Lower leg skin (tissue), 4 donors: ENCODE results near the gene ERGIC2. TPM values are rescaled to one million over a fixed set of nuclear protein-coding genes. Genes with fewer than 3 reads are reported as not detected.

Experiments used
- DNase-seq, 2 donors: peaks; one replicate each; pipeline ENCODE4 v3.0.0-alpha.2; 2019; ENCODE audit warnings: low spot score in 2 of 2
- H3K4me3 ChIP-seq: fragments of 200-600 bp; sonication (generic); 2 replicates; pipeline ENCODE4 v1.5.1; 2017; ENCODE audit warnings: mild to moderate bottlenecking, low read depth; ENCODE audit not compliant: poor library complexity, severe bottlenecking
- POLR2A ChIP-seq, 2 donors: fragments of 450-650 bp; IDR thresholded peaks; one replicate each; pipeline ENCODE4 v1.6.1; 2016 to 2017; ENCODE audit warnings: antibody characterized with exemption in 2 of 2, mild to moderate bottlenecking in 1 of 2, moderate library complexity in 1 of 2
- WGBS, 2 donors: methylation state at CpG; one replicate each; pipeline ENCODE4 v1.1.5; 2018; 5-methylcytosine and 5-hydroxymethylcytosine counted together
- intact Hi-C: fragments of 100-400 bp; cut with DNase I; formaldehyde crosslinking; loops from one replicate; pipeline ENCODE4 v1.15.0; 2023; ENCODE audit warnings: low total_unique reads
- total RNA-seq, 4 donors: library from RNA; depleted of rRNA; stranded (reverse); fragments of >200 nt; gene quantifications; one replicate each; pipeline ENCODE4 v1.1.0, GENCODE V29; 2016
- TF ChIP-seq, protein P1 (sequence below), 3 donors: fragments of 450-650 bp; IDR thresholded peaks; one replicate each; pipeline ENCODE4 v1.5.1; 2016; ENCODE audit warnings: antibody characterized with exemption in 3 of 3, mild to moderate bottlenecking in 3 of 3, moderate library complexity in 2 of 3

ERGIC2 gene
- total RNA-seq, 4 donors from 2014 or later: 20.8 to 48.2 (median 38.8) TPM

DNA sequence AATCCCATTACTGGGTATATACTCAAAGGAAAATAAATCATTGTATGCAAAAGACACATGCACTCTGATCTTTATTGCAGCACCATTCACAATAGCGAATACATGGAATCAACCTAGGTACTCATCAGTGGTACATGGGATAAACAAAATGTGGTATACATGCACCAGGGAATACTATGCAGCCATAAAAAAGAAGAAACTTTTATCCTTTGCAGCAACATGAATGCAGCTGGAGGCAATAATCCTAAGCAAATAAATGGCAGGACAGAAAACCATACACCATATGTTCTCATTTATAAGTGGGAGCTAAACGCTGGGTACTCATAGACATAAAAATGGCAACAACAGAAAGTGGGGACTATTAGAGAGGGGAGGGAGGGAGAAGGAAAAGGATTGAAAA is 15.9 kb downstream of the ERGIC2 start:
- no peak for DNase-seq
- 91 to 94% methylated on average over 2 of the region's 2 CpGs for WGBS, 2 donors
- no peak overlapping the region for H3K4me3 ChIP-seq
- TF ChIP-seq POLR2A (IDR thresholded peaks at IDR 0.05): no peak
- TF ChIP-seq, protein P1, sequence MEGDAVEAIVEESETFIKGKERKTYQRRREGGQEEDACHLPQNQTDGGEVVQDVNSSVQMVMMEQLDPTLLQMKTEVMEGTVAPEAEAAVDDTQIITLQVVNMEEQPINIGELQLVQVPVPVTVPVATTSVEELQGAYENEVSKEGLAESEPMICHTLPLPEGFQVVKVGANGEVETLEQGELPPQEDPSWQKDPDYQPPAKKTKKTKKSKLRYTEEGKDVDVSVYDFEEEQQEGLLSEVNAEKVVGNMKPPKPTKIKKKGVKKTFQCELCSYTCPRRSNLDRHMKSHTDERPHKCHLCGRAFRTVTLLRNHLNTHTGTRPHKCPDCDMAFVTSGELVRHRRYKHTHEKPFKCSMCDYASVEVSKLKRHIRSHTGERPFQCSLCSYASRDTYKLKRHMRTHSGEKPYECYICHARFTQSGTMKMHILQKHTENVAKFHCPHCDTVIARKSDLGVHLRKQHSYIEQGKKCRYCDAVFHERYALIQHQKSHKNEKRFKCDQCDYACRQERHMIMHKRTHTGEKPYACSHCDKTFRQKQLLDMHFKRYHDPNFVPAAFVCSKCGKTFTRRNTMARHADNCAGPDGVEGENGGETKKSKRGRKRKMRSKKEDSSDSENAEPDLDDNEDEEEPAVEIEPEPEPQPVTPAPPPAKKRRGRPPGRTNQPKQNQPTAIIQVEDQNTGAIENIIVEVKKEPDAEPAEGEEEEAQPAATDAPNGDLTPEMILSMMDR (IDR thresholded peaks at IDR 0.05): no peak
- intact Hi-C loops: no loop called here

DNA sequence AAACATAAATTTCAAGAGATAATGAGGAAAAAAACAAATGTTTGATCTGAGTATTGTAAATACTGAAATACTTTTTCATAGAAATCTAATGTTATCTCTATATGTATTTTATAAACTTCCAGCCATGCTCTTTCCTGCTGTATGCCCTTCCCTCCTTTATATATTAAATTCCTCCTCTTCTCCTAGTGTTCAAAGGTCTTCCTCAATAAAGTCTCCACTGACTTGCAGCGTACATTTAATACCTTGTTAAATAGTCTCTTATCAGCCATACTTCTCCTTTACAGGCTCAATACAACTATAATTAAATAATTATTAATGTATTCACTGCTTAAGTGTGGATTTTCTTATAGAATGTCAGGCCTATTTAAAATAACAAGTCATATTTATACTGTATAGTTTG is 26.0 kb downstream of the ERGIC2 start:
- WGBS, 2 donors: 93 to 94% methylated on average over 1 of the region's 1 CpG
- no peak overlapping the region for H3K4me3 ChIP-seq
- no peak for DNase-seq
- no peak for TF ChIP-seq POLR2A (IDR thresholded peaks at IDR 0.05)
- TF ChIP-seq, protein P1 (IDR thresholded peaks at IDR 0.05): no peak
- intact Hi-C loops: no loop called here

DNA sequence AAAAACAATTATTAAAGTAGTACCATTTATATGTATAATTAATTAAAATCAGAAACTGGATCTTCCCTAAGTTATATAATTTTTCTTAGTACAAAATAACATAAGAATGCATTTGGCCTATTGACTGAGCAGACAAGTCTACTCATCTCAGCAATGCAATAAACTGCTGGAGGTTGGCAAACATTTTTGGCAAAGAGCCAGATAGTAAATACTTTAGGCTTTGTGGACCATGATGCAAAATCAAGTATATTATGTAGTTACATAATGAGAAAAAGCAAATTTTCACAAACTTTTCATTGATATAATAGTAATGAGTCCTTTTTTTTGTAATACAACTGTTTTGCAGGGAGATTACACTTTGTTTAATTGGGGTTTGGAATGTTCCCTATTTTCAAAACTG is 30.9 kb downstream of the ERGIC2 start:
- TF ChIP-seq POLR2A (IDR thresholded peaks at IDR 0.05): no peak
- TF ChIP-seq, protein P1 (IDR thresholded peaks at IDR 0.05): no peak

DNA sequence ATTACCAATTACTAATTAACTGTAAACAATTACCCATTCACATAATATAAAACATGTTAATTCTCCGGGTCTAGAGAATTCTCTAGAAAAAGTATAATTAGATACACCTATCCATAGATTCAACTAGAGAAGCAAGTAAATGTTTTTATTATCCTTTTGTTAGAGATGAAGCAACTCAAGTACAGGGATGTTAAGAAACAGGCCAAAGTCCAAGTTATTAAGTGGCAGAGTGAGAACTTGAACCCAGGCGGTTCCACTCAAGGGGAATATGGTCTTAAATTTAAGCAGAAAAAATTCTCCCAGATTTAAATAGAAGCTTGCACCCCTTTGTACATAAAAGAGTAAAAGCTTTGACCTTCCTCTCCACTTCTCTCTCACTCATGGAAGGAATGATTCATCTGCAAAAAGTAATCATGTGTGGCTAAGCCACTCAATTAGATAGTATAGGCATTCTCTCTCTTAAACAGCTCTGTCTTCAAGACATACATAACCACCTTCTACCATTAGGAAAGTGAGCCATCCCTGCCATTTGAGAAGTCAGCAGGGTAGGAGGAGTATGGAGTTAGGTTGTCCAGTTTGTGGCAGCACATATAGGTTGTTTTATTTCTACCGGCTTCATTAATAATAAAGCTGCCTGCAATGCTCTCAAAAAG is 34.1 kb downstream of the ERGIC2 start:
- intact Hi-C loops: no loop called here
- TF ChIP-seq, protein P1 (IDR thresholded peaks at IDR 0.05): no peak
- TF ChIP-seq POLR2A (IDR thresholded peaks at IDR 0.05): no peak
- H3K4me3 ChIP-seq: no peak overlapping the region
- WGBS, 2 donors: 96% methylated on average over 3 of the region's 3 CpGs
- no peak for DNase-seq

More for the DNA sequence above, 30.9 kb downstream of the ERGIC2 start:
- intact Hi-C loops: no loop called here
- H3K4me3 ChIP-seq: no peak overlapping the region
- no peak for DNase-seq

DNA sequence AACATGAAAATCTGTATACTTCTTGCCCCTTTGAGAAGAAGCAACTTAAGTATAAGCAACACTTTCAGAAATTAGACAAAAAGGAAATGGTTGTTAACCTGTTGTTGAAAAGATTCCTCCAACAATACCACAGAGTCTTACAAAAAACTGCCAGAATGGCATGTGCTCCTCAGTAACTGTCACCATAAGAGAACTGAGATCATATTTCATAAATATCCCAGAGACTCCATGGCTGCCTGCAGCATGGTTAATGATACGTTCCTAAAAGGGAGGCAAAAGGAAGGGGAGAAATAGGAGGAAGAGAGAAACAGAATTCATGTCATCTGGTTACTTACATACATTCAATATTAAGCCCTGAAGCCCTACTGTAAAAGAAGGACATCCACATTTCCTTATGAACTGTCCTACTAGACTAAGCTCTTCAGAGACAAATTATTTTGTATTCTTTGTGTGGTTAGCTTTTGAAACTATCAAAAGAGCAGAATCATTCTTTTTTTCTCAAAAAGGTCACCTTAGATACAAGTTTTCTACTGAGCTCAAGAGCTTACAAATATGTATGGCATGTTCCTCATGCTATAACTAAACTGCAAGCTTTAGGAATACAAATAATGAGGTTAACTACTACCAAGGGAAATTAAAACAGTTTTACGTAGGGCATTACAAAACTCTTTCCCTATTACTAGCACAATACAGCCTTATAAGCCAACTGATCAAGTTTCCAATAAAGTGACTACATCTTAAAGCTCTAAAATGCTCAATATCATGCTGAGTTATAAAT is 37.8 kb downstream of the ERGIC2 start:
- no peak for DNase-seq
- intact Hi-C loops: no loop called here
- no peak overlapping the region for H3K4me3 ChIP-seq
- 85 to 87% methylated on average over 2 of the region's 2 CpGs for WGBS, 2 donors
- no peak for TF ChIP-seq POLR2A (IDR thresholded peaks at IDR 0.05)
- TF ChIP-seq, protein P1 (IDR thresholded peaks at IDR 0.05): no peak
